Aorta (tissue), 5 donors: ENCODE measurements around the gene SMYD5. TPM values are rescaled to one million over a fixed set of nuclear protein-coding genes. Genes with fewer than 3 reads are reported as not detected.

Experiments used
- ATAC-seq: fragments of 200-7000 bp; cut with Tn5 transposase; one replicate; pipeline ENCODE4 v1.9.1; 2022; ENCODE audit warnings: moderate library complexity; ENCODE audit not compliant: low FRiP score
- DNase-seq, 2 donors: peaks; one replicate each; pipeline ENCODE4 v3.0.0-alpha.2; 2020
- H3K27ac ChIP-seq, 2 donors: one replicate each; pipeline ENCODE4 v1.5.1; 2013; ENCODE audit warnings: low read length in 2 of 2, mild to moderate bottlenecking in 2 of 2, moderate library complexity in 2 of 2, control low read depth in 1 of 2, inconsistent platforms in 1 of 2, low read depth in 1 of 2
- H3K27me3 ChIP-seq, 2 donors: one replicate each; pipeline ENCODE4 v1.6.1; 2013; ENCODE audit warnings: control low read depth in 1 of 2, low read length in 1 of 2, mild to moderate bottlenecking in 1 of 2, moderate library complexity in 1 of 2; ENCODE audit not compliant: insufficient read depth in 2 of 2, control insufficient read depth in 1 of 2
- H3K36me3 ChIP-seq, 2 donors: one replicate each; pipeline ENCODE4 v1.6.1; 2013; ENCODE audit warnings: control low read depth in 1 of 2, low read length in 1 of 2, mild to moderate bottlenecking in 1 of 2; ENCODE audit not compliant: insufficient read depth in 2 of 2, control insufficient read depth in 1 of 2
- H3K4me1 ChIP-seq, 2 donors: one replicate each; pipeline ENCODE4 v1.6.1; 2013; ENCODE audit warnings: low read length in 2 of 2, control low read depth in 1 of 2, mild to moderate bottlenecking in 1 of 2, moderate library complexity in 1 of 2; ENCODE audit not compliant: insufficient read depth in 2 of 2, control insufficient read depth in 1 of 2
- H3K4me3 ChIP-seq, 2 donors: one replicate each; pipeline ENCODE4 v1.5.1; 2013; ENCODE audit warnings: low read length in 2 of 2, control low read depth in 1 of 2, mild to moderate bottlenecking in 1 of 2
- H3K9me3 ChIP-seq: one replicate; pipeline ENCODE4 v1.6.1; 2013; ENCODE audit warnings: mild to moderate bottlenecking, low read length; ENCODE audit not compliant: control insufficient read depth
- WGBS, 2 donors: extraction: QIAGEN DNeasy Blood & Tissue Kit; methylation state at CpG; one replicate each; pipeline ENCODE4 v1.1.7; 2013; 5-methylcytosine and 5-hydroxymethylcytosine counted together
- intact Hi-C, 2 donors: fragments of 100-400 bp; cut with DNase I; formaldehyde crosslinking; loops; one replicate each; pipeline versions ENCODE4 v1.14.2 to v1.15.0; 2022
- polyA plus RNA-seq, 2 donors: library from polyadenylated mRNA; stranded (reverse); fragments of 200-250 nt; gene quantifications; one replicate each; pipeline ENCODE4 v1.2.3, GENCODE V29; 2013
- total RNA-seq, 2 donors: library from RNA; stranded (reverse); fragmentation: NEBNext Ultra II Directional; extraction: Animal tissue kit (Norgen Biotek cat#: 25700); gene quantifications; one replicate each; pipeline ENCODE4 v1.2.1, GENCODE V29; 2021
- donor health status: healthy with polysubstance abuse.
- donor health status: Bipolar disorder and iron deficiency.
- donor health status: DM: no; HTN: no; CAD: no.
- donor health status: DM: no; HTN: no; CAD: no.
- donor health status: DM: yes; HTN: yes; CAD: no.

Gene SMYD5
- total and polyA plus RNA-seq, 4 donors, result 4.3 to 23.0 (median 17.6) TPM

GRCh38 chr2:73212448-73213176 is 1.4 kb upstream of the SMYD5 start:
- peak overlapping the region; percentile 38 to 85 for H3K27ac ChIP-seq
- WGBS, 2 donors, result 45 to 50% methylated on average over 20 of the region's 20 CpGs
- DNase-seq (peak; percentile 83 to 90), ATAC-seq (peak; percentile 90)
- H3K36me3 ChIP-seq, result no peaks in the 10 kb centered on the region
- H3K4me1 ChIP-seq, result no peaks in the 10 kb centered on the region
- no peak overlapping the region for H3K4me3 ChIP-seq
- no peaks in the 10 kb centered on the region for H3K9me3 ChIP-seq
- intact Hi-C loops, result loop anchor here (1.0 to 5.0 kb wide), 2 partner anchors 35 to 125 kb away; no protein-coding TSS in a partner anchor
- no peaks in the 10 kb centered on the region for H3K27me3 ChIP-seq

- intact Hi-C loops, result no loop called here
- no peak overlapping the region for H3K27ac ChIP-seq
Observed at GRCh38 chr2:73215254-73215653, 1.2 kb downstream of the SMYD5 start.

DNA sequence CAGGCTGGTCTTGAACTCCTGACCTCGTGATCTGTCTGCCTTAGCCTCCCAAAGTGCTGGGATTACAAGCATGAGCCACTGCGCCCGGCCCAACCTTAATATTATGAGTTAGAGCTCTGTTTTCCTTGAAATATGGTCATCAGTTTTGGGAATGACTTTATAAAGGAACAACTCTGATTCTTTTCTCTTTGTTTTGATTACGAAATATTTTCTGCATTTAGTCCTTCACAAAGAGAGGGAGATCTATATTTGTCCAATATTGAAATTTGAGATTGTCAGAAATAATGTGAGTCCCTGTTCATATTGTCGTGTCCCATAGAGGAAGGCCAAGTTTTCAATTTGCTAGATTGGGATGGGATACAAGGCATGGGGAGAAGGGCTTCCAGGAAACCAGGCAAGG is 3.1 kb downstream of the SMYD5 start:
- no peak overlapping the region for H3K27ac ChIP-seq
- no peak overlapping the region for H3K4me3 ChIP-seq
- no peak for DNase-seq
- peaks cover 0 to 1% of the 10 kb centered on the region in 2 donors for H3K36me3 ChIP-seq
- intact Hi-C loops, result no loop called here
- ATAC-seq, result no peak
- no peaks in the 10 kb centered on the region for H3K4me1 ChIP-seq
- H3K27me3 ChIP-seq, result no peaks in the 10 kb centered on the region
- 91 to 94% methylated on average over 5 of the region's 5 CpGs for WGBS, 2 donors
- no peaks in the 10 kb centered on the region for H3K9me3 ChIP-seq

More at GRCh38 chr2:73215254-73215653, 1.2 kb downstream of the SMYD5 start:
- Histone ChIP-seq H3K4me1 (no peaks in the 10 kb centered on the region), H3K4me3 (no peak overlapping the region), H3K27me3 (no peaks in the 10 kb centered on the region), H3K9me3 (no peaks in the 10 kb centered on the region), H3K36me3 (no peaks in the 10 kb centered on the region)
- ATAC-seq (no peak), DNase-seq (no peak)
- WGBS, 2 donors, result 65 to 72% methylated on average over 4 of the region's 4 CpGs

GRCh38 chr2:73217826-73218225 is 3.8 kb downstream of the SMYD5 start:
- H3K27ac ChIP-seq, result no peak overlapping the region
- no peak for DNase-seq
- intact Hi-C loops, result no loop called here
- H3K4me3 ChIP-seq, result no peak overlapping the region
- no peaks in the 10 kb centered on the region for H3K9me3 ChIP-seq
- peaks cover 0 to 1% of the 10 kb centered on the region in 2 donors for H3K36me3 ChIP-seq
- ATAC-seq, result no peak
- H3K27me3 ChIP-seq, result no peaks in the 10 kb centered on the region
- H3K4me1 ChIP-seq, result no peaks in the 10 kb centered on the region
- whole genome bisulfite sequencing, 2 donors, result 81 to 87% methylated on average over 2 of the region's 2 CpGs

DNA sequence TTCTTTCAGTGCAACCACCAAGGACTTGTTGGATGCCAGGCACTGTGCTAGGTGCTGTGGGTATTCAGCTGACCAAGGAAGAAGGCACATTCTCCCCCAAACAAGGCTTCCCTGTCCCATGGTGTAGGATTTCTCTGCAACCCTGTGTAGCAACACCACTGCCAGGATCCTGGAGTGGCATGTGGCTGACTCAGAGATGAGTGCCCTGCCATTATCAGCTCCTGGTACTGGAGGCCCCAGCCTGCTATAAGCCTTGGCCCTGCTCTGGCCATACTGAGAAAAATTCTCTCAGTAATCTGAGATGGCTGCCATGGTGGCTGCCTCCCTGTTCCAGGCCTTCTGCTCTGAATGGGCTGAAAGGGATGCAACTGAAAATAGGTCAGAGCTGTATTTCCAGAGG is 4.3 kb downstream of the SMYD5 start:
- no peaks in the 10 kb centered on the region for H3K4me1 ChIP-seq
- intact Hi-C loops, result no loop called here
- H3K36me3 ChIP-seq, result peaks cover 0 to 1% of the 10 kb centered on the region in 2 donors
- H3K27ac ChIP-seq, result no peak overlapping the region
- no peaks in the 10 kb centered on the region for H3K9me3 ChIP-seq
- no peaks in the 10 kb centered on the region for H3K27me3 ChIP-seq
- DNase-seq, result no peak
- no peak overlapping the region for H3K4me3 ChIP-seq
- ATAC-seq, result no peak

DNA sequence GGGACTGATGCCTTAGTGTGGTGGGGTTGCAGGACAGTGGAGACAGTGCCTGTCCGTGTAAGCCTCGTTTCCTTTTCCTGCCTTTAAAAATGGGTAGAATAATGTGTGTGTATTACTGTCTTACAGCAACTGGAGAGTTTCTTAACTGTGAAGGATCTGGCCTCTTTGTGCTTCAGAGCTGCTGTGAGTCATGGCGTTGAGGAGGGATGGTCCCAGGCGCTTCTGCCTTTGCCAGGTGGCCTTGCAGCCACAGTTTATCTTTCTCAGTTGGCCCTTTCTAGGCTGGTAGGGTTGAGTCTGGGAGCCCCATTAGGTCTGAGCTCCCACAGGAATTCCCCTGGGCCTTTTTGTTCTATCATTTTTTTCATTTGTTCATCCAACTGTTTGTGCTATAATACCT is 9.8 kb downstream of the SMYD5 start:
- no peak for DNase-seq
- Histone ChIP-seq H3K27ac (no peak overlapping the region), H3K9me3 (no peaks in the 10 kb centered on the region), H3K4me1 (no peaks in the 10 kb centered on the region), H3K27me3 (no peaks in the 10 kb centered on the region), H3K4me3 (no peak overlapping the region), H3K36me3 (peaks cover 0 to 4% of the 10 kb centered on the region in 2 donors)
- WGBS, 2 donors, result 88 to 94% methylated on average over 4 of the region's 4 CpGs
- ATAC-seq, result no peak
- intact Hi-C loops, result no loop called here

- H3K27ac ChIP-seq, result no peak overlapping the region
- DNase-seq, result no peak
- intact Hi-C loops, result no loop called here
- no peaks in the 10 kb centered on the region for H3K27me3 ChIP-seq
- H3K4me3 ChIP-seq, result no peak overlapping the region
- H3K36me3 ChIP-seq, result peaks cover 0 to 4% of the 10 kb centered on the region in 2 donors
- ATAC-seq, result no peak
- no peaks in the 10 kb centered on the region for H3K9me3 ChIP-seq
- no peaks in the 10 kb centered on the region for H3K4me1 ChIP-seq
- WGBS, 2 donors, result 76 to 80% methylated on average over 9 of the region's 9 CpGs
Observed at GRCh38 chr2:73225513-73226360, 11.7 kb downstream of the SMYD5 start.

GRCh38 chr2:73227086-73227485 is 13.0 kb downstream of the SMYD5 start:
- no peak overlapping the region for H3K4me3 ChIP-seq
- no peak for ATAC-seq

More at GRCh38 chr2:73227086-73227485, 13.0 kb downstream of the SMYD5 start:
- intact Hi-C loops, result no loop called here
- no peak for DNase-seq
- H3K27ac ChIP-seq, result no peak overlapping the region
- WGBS, 2 donors, result 82 to 83% methylated on average over 3 of the region's 3 CpGs
- H3K9me3 ChIP-seq, result no peaks in the 10 kb centered on the region
- peaks cover 0 to 3% of the 10 kb centered on the region in 2 donors for H3K36me3 ChIP-seq
- H3K4me1 ChIP-seq, result no peaks in the 10 kb centered on the region
- H3K27me3 ChIP-seq, result no peaks in the 10 kb centered on the region
